Colonic mucosa (tissue), 4 donors: ENCODE measurements around the gene CRYGD. TPM values are rescaled to one million over a fixed set of nuclear protein-coding genes. Genes with fewer than 3 reads are reported as not detected.

Experiments
- DNase-seq: peaks from one replicate; pipeline ENCODE4 v3.0.0-alpha.2; 2020
- H3K27ac ChIP-seq: fragments of 200-600 bp; one replicate; pipeline ENCODE4 v1.8.0; 2021
- H3K27me3 ChIP-seq: fragments of 200-600 bp; one replicate; pipeline ENCODE4 v1.8.0; 2021
- H3K36me3 ChIP-seq: fragments of 200-600 bp; one replicate; pipeline ENCODE4 v1.8.0; 2021
- H3K4me1 ChIP-seq: fragments of 200-600 bp; one replicate; pipeline ENCODE4 v1.8.0; 2021; ENCODE audit warnings: mild to moderate bottlenecking
- H3K4me3 ChIP-seq: fragments of 200-600 bp; one replicate; pipeline ENCODE4 v1.8.0; 2021
- H3K9ac ChIP-seq, 2 donors: one replicate each; pipeline ENCODE4 v1.7.0; 2013; ENCODE audit warnings: control low read depth in 2 of 2, low read depth in 2 of 2, low read length in 2 of 2
- H3K9me3 ChIP-seq: fragments of 200-600 bp; one replicate; pipeline ENCODE4 v1.8.0; 2021
- intact Hi-C: fragments of 100-400 bp; cut with DNase I; formaldehyde crosslinking; loops from one replicate; pipeline ENCODE4 v1.14.1; 2022
- total RNA-seq, 2 donors: library from RNA; stranded (reverse); fragmentation: NEBNext Ultra II Directional in 1 of 2; extraction: Animal tissue kit (Norgen Biotek cat#: 25700) in 1 of 2; gene quantifications; one replicate each; pipeline ENCODE4 v1.2.1, GENCODE V29; 2021
- TF ChIP-seq, protein P1 (sequence below): fragments of 200-600 bp; IDR thresholded peaks from one replicate; pipeline ENCODE4 v1.8.0; 2022; ENCODE audit warnings: antibody characterized with exemption, mild to moderate bottlenecking
- donor health status: healthy.
- donor health status: DM: no; HTN: no; CAD: no.
- donor health status: DM: no; HTN: no; CAD: no.

CRYGD gene
- total RNA-seq, 2 donors from 2014 or later: not detected

DNA sequence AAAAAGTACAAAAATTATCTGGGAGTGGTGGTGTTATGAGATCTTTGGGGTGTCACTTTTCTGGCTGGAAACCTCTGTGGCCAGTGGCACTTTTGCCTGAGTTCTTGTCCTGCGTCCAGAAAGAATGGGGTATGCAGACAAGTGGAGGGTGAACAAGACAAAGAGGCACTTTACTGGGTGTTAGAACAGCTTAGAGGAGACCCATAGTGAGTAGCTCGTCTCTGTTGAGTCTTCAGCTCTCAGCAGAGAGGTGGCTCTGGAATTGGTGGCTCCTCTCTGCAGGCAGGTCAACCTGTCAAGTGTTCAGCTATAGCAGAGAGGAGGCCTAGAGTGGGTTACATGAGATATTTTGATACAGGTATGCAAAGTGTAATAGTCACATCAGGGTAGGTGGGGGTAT, 26.1 kb downstream of the CRYGD start:
- Histone ChIP-seq H3K9ac (no peak overlapping the region), H3K27ac (no peak overlapping the region), H3K9me3 (no peaks in the 10 kb centered on the region), H3K27me3 (no peaks in the 10 kb centered on the region), H3K4me1 (no peaks in the 10 kb centered on the region), H3K4me3 (no peak overlapping the region), H3K36me3 (no peaks in the 10 kb centered on the region)
- intact Hi-C loops: no loop called here
- no peak for DNase-seq
- TF ChIP-seq, protein P1, sequence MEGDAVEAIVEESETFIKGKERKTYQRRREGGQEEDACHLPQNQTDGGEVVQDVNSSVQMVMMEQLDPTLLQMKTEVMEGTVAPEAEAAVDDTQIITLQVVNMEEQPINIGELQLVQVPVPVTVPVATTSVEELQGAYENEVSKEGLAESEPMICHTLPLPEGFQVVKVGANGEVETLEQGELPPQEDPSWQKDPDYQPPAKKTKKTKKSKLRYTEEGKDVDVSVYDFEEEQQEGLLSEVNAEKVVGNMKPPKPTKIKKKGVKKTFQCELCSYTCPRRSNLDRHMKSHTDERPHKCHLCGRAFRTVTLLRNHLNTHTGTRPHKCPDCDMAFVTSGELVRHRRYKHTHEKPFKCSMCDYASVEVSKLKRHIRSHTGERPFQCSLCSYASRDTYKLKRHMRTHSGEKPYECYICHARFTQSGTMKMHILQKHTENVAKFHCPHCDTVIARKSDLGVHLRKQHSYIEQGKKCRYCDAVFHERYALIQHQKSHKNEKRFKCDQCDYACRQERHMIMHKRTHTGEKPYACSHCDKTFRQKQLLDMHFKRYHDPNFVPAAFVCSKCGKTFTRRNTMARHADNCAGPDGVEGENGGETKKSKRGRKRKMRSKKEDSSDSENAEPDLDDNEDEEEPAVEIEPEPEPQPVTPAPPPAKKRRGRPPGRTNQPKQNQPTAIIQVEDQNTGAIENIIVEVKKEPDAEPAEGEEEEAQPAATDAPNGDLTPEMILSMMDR: no peak

DNA sequence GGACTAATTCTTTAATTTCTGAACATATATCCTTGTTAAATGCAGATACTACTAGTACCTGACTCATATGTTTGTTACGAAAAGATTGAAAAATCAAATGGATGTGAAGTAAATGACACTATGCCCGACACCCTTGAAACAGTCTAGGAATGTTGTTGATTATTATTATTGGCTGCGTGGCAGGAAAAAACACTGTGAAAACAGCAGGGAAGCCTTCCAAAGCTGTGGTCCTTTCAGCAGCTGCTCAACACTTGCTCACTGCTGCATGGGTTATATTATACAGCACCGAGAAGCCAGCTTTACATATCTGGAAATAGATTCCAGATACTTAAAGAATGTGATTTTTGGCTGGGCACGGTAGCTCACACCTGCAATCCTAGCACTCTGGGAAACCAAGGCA, 26.5 kb downstream of the CRYGD start:
- Histone ChIP-seq H3K36me3 (no peaks in the 10 kb centered on the region), H3K9ac (no peak overlapping the region), H3K27me3 (no peaks in the 10 kb centered on the region), H3K27ac (no peak overlapping the region), H3K4me1 (no peaks in the 10 kb centered on the region), H3K9me3 (no peaks in the 10 kb centered on the region), H3K4me3 (no peak overlapping the region)
- DNase-seq: no peak
- TF ChIP-seq, protein P1: no peak
- intact Hi-C loops: no loop called here

DNA sequence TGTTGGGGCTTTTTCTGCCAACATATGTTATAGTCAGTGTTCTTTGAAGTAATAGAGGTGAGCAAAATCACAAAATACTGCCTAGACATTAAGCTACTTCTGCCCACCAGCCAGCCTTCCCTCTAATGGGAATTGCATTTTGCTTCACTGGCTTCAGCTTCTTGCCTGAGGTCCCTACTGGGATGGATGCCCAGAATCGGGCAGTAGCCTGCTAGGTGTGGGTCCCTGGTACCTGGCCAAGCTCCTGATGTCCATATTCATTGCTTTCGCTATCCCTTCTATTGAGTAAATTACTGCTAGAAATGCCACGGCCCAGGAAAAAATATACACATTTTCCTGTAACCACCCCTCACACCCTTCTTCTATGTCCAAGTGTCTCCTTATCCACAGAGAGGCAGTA, 27.0 kb downstream of the CRYGD start:
- Histone ChIP-seq H3K9ac (no peak overlapping the region), H3K36me3 (no peaks in the 10 kb centered on the region), H3K9me3 (no peaks in the 10 kb centered on the region), H3K4me1 (no peaks in the 10 kb centered on the region), H3K27me3 (no peaks in the 10 kb centered on the region), H3K4me3 (no peak overlapping the region), H3K27ac (no peak overlapping the region)
- intact Hi-C loops: no loop called here
- TF ChIP-seq, protein P1: no peak
- DNase-seq: no peak

DNA sequence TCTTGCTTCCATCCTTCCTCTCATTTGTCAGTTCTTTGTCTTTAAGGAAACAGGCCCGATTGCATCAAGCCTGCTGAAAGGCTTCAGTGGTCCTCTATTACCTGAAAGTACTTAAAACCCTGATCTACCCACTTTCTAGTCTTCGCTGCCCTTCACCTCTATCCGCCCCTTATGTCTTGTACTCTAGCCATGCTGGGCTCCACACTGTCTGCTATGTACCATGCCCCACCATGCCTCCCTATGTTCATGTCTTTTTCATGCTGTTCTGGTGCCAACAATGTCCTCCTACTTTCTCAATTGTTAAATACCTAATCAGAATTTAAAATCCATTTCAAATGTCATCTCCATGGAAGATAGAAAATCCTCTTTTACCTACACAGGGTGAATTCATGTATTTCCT, 28.2 kb downstream of the CRYGD start:
- intact Hi-C loops: no loop called here
- no peak overlapping the region for H3K4me3 ChIP-seq

DNA sequence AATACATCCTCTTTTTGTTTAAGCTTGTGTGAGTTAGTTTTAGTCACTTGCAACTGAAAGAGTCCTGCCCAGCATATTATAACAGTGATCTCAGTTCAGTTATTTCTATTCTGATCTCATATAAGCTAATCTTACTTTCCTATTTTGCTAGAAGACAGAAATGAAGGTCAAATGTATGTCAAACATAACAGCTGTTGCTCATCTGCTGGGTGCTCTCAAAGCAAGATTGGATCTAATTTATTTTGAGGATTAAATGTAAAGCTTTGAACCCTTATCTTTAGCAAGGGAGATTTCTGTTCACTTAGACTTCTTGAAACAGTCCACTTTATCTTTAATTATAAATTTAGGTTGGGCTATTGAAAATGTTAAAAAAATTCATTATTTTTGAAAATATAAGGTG, 31.2 kb downstream of the CRYGD start:
- DNase-seq: no peak
- H3K27me3 ChIP-seq: no peaks in the 10 kb centered on the region
- H3K9ac ChIP-seq: no peak overlapping the region
- TF ChIP-seq, protein P1: no peak
- H3K4me3 ChIP-seq: no peak overlapping the region
- H3K9me3 ChIP-seq: no peaks in the 10 kb centered on the region
- no peaks in the 10 kb centered on the region for H3K4me1 ChIP-seq
- no peak overlapping the region for H3K27ac ChIP-seq
- intact Hi-C loops: no loop called here
- no peaks in the 10 kb centered on the region for H3K36me3 ChIP-seq

More for the DNA sequence above, 28.2 kb downstream of the CRYGD start:
- no peaks in the 10 kb centered on the region for H3K36me3 ChIP-seq
- no peak for DNase-seq
- no peak overlapping the region for H3K9ac ChIP-seq
- H3K27ac ChIP-seq: no peak overlapping the region
- TF ChIP-seq, protein P1: no peak
- no peaks in the 10 kb centered on the region for H3K9me3 ChIP-seq
- no peaks in the 10 kb centered on the region for H3K4me1 ChIP-seq
- no peaks in the 10 kb centered on the region for H3K27me3 ChIP-seq
